Osteoblast (primary cell): ENCODE measurements around the gene AZIN2. TPM values are rescaled to one million over a fixed set of nuclear protein-coding genes. Genes with fewer than 3 reads are reported as not detected.

Source experiments
- DNase-seq: peaks from one replicate; pipeline ENCODE4 v3.0.0; 2011; ENCODE audit warnings: low spot score, mixed read lengths; ENCODE audit not compliant: insufficient read length; ENCODE audit errors: missing footprints
- H2AFZ ChIP-seq: 2 replicates; pipeline ENCODE4 v1.6.0; 2011; ENCODE audit warnings: mild to moderate bottlenecking, low read length
- H3K27ac ChIP-seq: 2 replicates; pipeline ENCODE4 v1.5.1; 2011; ENCODE audit warnings: mild to moderate bottlenecking, low read depth, low read length, moderate library complexity
- H3K27me3 ChIP-seq: 2 replicates; pipeline ENCODE4 v1.6.0; 2012; ENCODE audit warnings: mild to moderate bottlenecking, control low read depth, inconsistent platforms, low read length, moderate library complexity; ENCODE audit not compliant: insufficient read depth
- H3K36me3 ChIP-seq: 2 replicates; pipeline ENCODE4 v1.5.1; 2011; ENCODE audit warnings: mild to moderate bottlenecking, low read length, control low read depth, moderate library complexity; ENCODE audit not compliant: insufficient read depth
- H3K4me1 ChIP-seq: 2 replicates; pipeline ENCODE4 v1.5.1; 2011; ENCODE audit warnings: mild to moderate bottlenecking, low read length, control low read depth, moderate library complexity; ENCODE audit not compliant: insufficient read depth
- H3K4me2 ChIP-seq: 2 replicates; pipeline ENCODE4 v1.6.0; 2011; ENCODE audit warnings: mild to moderate bottlenecking, low read length; ENCODE audit not compliant: insufficient read depth
- H3K4me3 ChIP-seq: fragments of 200-600 bp; sonication (generic); 3 replicates; pipeline ENCODE4 v1.5.1; 2012; ENCODE audit warnings: mild to moderate bottlenecking, low read length, inconsistent platforms; ENCODE audit not compliant: insufficient read depth
- H3K79me2 ChIP-seq: 2 replicates; pipeline ENCODE4 v1.6.0; 2012; ENCODE audit warnings: mild to moderate bottlenecking, low read length, control low read depth, inconsistent platforms; ENCODE audit not compliant: insufficient read depth
- H3K9me3 ChIP-seq: 2 replicates; pipeline ENCODE4 v1.5.1; 2011; ENCODE audit warnings: low read depth, low read length, control low read depth
- H4K20me1 ChIP-seq: 2 replicates; pipeline ENCODE4 v1.6.0; 2012; ENCODE audit warnings: mild to moderate bottlenecking, low read length, control low read depth; ENCODE audit not compliant: insufficient read depth
- CTCF ChIP-seq: IDR thresholded peaks from 2 replicates; pipeline ENCODE4 v1.5.1; 2011; ENCODE audit warnings: mild to moderate bottlenecking, low read depth, low read length, moderate library complexity; ENCODE audit errors: extremely low read depth
- total RNA-seq: library from RNA; depleted of rRNA; stranded (reverse); fragments of >200 nt; gene quantifications from 2 replicates; pipeline ENCODE4 v1.2.3, GENCODE V29; 2012

The AZIN2 gene
- total RNA-seq, 1 donor, result 18.8 TPM

DNA sequence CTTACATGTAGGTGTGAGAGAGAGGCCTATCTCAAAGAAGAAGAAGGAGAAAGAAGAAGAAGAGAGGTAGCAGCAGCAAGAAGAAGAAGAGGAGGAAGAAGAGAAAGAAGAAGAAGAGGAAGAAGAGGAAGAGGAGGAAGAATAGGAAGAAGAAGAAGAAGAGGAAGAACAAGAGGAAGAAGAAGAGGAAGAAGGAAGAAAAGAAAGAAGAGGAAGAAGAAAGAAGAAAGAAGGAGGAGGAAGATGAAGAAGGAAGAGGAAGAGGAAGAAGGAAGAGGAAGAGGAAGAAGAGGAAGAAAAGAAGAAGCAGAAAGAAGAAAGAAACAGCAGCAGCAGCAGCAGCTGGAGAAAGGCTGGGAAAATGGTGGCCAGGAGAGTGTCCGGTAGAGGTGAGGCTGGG lies 10.3 kb upstream of the AZIN2 start:
- no peaks in the 10 kb centered on the region for H3K4me1 ChIP-seq
- TF ChIP-seq CTCF, result no peak
- H3K4me2 ChIP-seq, result no peak overlapping the region
- DNase-seq, result no peak
- no peaks in the 10 kb centered on the region for H3K9me3 ChIP-seq
- H3K27me3 ChIP-seq, result peaks cover 10% of the 10 kb centered on the region
- no peaks in the 10 kb centered on the region for H3K36me3 ChIP-seq
- no peaks in the 10 kb centered on the region for H3K79me2 ChIP-seq
- H4K20me1 ChIP-seq, result no peaks in the 10 kb centered on the region
- H2AFZ ChIP-seq, result no peak overlapping the region
- H3K4me3 ChIP-seq, result no peak overlapping the region
- no peak overlapping the region for H3K27ac ChIP-seq

GRCh38 chr1:33072707-33073106 lies 8.2 kb upstream of the AZIN2 start:
- H3K36me3 ChIP-seq, result no peaks in the 10 kb centered on the region
- H3K4me1 ChIP-seq, result no peaks in the 10 kb centered on the region
- H3K4me3 ChIP-seq, result no peak overlapping the region
- no peak for TF ChIP-seq CTCF
- peaks cover 10% of the 10 kb centered on the region for H3K27me3 ChIP-seq
- DNase-seq, result peak; percentile 79
- no peak overlapping the region for H2AFZ ChIP-seq
- H3K4me2 ChIP-seq, result no peak overlapping the region
- H4K20me1 ChIP-seq, result no peaks in the 10 kb centered on the region
- no peaks in the 10 kb centered on the region for H3K79me2 ChIP-seq
- no peak overlapping the region for H3K27ac ChIP-seq
- H3K9me3 ChIP-seq, result no peaks in the 10 kb centered on the region

GRCh38 chr1:33074193-33074945 lies 6.6 kb upstream of the AZIN2 start:
- TF ChIP-seq CTCF, result no peak
- no peaks in the 10 kb centered on the region for H3K79me2 ChIP-seq
- H3K9me3 ChIP-seq, result no peaks in the 10 kb centered on the region
- peak; percentile 5 for DNase-seq
- no peak overlapping the region for H3K4me3 ChIP-seq
- H3K27me3 ChIP-seq, result peaks cover 10% of the 10 kb centered on the region
- no peaks in the 10 kb centered on the region for H3K36me3 ChIP-seq
- H3K4me1 ChIP-seq, result no peaks in the 10 kb centered on the region
- no peak overlapping the region for H2AFZ ChIP-seq
- no peaks in the 10 kb centered on the region for H4K20me1 ChIP-seq
- H3K27ac ChIP-seq, result no peak overlapping the region
- H3K4me2 ChIP-seq, result no peak overlapping the region

GRCh38 chr1:33078030-33078591 lies 2.8 kb upstream of the AZIN2 start:
- H3K36me3 ChIP-seq, result no peaks in the 10 kb centered on the region
- H3K27me3 ChIP-seq, result no peaks in the 10 kb centered on the region
- H3K9me3 ChIP-seq, result no peaks in the 10 kb centered on the region
- no peaks in the 10 kb centered on the region for H3K79me2 ChIP-seq
- DNase-seq, result peak; percentile 56
- no peak overlapping the region for H3K27ac ChIP-seq
- H4K20me1 ChIP-seq, result peaks cover 5% of the 10 kb centered on the region
- TF ChIP-seq CTCF, result no peak
- H2AFZ ChIP-seq, result no peak overlapping the region
- H3K4me1 ChIP-seq, result peaks cover 18% of the 10 kb centered on the region
- no peak overlapping the region for H3K4me2 ChIP-seq
- H3K4me3 ChIP-seq, result no peak overlapping the region
